ENCODE data around the gene SGK1.

SGK1 gene

DNA sequence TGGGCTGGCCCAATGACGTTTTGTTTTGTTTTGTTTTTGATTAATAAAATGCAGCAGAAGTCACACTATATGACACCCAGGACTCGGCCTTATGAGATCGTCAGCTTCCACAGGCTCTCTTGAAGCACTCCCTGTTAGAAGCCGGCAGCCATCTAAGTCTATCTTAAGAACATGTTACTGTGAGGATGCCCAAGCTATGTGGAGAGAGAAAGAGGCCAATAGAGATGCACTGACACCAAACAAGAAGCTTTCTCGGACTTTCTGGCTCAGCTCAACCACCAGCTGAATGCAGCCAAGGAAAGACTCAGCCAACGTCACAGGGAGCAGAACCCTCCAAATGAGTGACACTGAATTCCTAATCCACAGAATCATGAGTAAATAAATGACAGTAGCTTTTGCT, 14.0 kb downstream of the SGK1 start:
- Histone ChIP-seq H3K9me3 (ENCODE audit: severe bottlenecking) (no peaks in the 10 kb centered on the region), H3K27ac (ENCODE audit: poor library complexity, severe bottlenecking) (no peak overlapping the region), H3K4me1 (ENCODE audit: insufficient read depth, poor library complexity, severe bottlenecking) (no peaks in the 10 kb centered on the region), H3K27me3 (ENCODE audit: insufficient read depth, poor library complexity, severe bottlenecking) (no peaks in the 10 kb centered on the region), H3K36me3 (ENCODE audit: low read depth) (no peaks in the 10 kb centered on the region), H3K4me3 (ENCODE audit: severe bottlenecking) (no peak overlapping the region)
- ATAC-seq (ENCODE audit: low read depth) (no peak), DNase-seq (ENCODE audit: low spot score) (no peak)
- TF ChIP-seq, protein P1, sequence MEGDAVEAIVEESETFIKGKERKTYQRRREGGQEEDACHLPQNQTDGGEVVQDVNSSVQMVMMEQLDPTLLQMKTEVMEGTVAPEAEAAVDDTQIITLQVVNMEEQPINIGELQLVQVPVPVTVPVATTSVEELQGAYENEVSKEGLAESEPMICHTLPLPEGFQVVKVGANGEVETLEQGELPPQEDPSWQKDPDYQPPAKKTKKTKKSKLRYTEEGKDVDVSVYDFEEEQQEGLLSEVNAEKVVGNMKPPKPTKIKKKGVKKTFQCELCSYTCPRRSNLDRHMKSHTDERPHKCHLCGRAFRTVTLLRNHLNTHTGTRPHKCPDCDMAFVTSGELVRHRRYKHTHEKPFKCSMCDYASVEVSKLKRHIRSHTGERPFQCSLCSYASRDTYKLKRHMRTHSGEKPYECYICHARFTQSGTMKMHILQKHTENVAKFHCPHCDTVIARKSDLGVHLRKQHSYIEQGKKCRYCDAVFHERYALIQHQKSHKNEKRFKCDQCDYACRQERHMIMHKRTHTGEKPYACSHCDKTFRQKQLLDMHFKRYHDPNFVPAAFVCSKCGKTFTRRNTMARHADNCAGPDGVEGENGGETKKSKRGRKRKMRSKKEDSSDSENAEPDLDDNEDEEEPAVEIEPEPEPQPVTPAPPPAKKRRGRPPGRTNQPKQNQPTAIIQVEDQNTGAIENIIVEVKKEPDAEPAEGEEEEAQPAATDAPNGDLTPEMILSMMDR (IDR thresholded peaks at IDR 0.05; ENCODE audit: poor library complexity, severe bottlenecking), result no peak

DNA sequence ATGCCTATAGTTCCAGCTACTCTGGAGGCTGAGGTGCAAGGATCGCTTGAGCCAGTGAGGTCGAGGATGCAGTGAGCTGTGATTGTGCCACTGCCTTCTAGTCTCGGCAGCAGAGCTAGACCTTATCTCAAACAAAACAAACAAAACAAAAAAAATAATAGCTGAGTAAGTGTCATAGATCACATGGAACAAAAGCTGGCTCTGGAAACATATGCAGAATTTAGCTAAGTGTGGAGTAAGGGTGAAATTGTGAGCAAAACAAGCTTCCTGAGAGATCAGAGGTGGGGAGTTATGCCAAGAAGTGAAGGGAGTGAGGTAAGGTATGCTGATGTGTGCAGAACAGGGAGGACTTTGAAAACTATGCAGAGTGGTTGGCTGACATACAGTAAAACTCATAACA, 18.7 kb downstream of the SGK1 start:
- H3K9me3 ChIP-seq (ENCODE audit: severe bottlenecking), result no peaks in the 10 kb centered on the region
- H3K27ac ChIP-seq (ENCODE audit: poor library complexity, severe bottlenecking), result no peak overlapping the region
- H3K27me3 ChIP-seq (ENCODE audit: insufficient read depth, poor library complexity, severe bottlenecking), result no peaks in the 10 kb centered on the region
- no peak overlapping the region for H3K4me3 ChIP-seq (ENCODE audit: severe bottlenecking)
- ATAC-seq (ENCODE audit: low read depth) (peak; percentile 21; the same call in 1 of the 3 replicates), DNase-seq (ENCODE audit: low spot score) (no peak)
- no peaks in the 10 kb centered on the region for H3K36me3 ChIP-seq (ENCODE audit: low read depth)
- peaks cover 6% of the 10 kb centered on the region for H3K4me1 ChIP-seq (ENCODE audit: insufficient read depth, poor library complexity, severe bottlenecking)
- TF ChIP-seq, protein P1 (IDR thresholded peaks at IDR 0.05; ENCODE audit: poor library complexity, severe bottlenecking), result no peak

DNA sequence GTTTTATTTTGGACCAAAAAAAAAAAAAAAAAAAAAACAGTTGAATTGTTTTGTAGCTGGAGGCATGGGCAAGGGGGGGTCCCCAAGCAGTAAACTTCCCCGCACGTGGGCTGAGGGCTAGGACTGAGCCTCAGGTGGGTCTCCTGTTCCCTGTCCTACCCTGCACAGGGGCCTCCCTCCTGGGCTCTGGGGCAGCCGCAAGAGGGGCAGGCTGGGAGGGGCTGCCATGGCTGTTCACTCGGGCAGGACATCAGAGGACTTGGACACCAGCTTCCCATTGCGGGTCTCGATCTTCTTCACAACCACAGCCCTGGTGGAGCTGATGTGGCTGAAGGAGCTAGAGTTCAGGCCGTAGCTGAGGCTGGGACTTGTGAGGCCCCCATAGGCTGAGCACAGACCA, 21.1 kb downstream of the SGK1 start:
- Histone ChIP-seq H3K27me3 (ENCODE audit: insufficient read depth, poor library complexity, severe bottlenecking) (no peaks in the 10 kb centered on the region), H3K36me3 (ENCODE audit: low read depth) (no peaks in the 10 kb centered on the region), H3K4me3 (ENCODE audit: severe bottlenecking) (no peak overlapping the region), H3K27ac (ENCODE audit: poor library complexity, severe bottlenecking) (peak overlapping the region; percentile 68), H3K9me3 (ENCODE audit: severe bottlenecking) (no peaks in the 10 kb centered on the region), H3K4me1 (ENCODE audit: insufficient read depth, poor library complexity, severe bottlenecking) (peaks cover 6% of the 10 kb centered on the region)
- TF ChIP-seq, protein P1 (IDR thresholded peaks at IDR 0.05; ENCODE audit: poor library complexity, severe bottlenecking), result no peak
- no peak for DNase-seq (ENCODE audit: low spot score)
- no peak for ATAC-seq (ENCODE audit: low read depth)

DNA sequence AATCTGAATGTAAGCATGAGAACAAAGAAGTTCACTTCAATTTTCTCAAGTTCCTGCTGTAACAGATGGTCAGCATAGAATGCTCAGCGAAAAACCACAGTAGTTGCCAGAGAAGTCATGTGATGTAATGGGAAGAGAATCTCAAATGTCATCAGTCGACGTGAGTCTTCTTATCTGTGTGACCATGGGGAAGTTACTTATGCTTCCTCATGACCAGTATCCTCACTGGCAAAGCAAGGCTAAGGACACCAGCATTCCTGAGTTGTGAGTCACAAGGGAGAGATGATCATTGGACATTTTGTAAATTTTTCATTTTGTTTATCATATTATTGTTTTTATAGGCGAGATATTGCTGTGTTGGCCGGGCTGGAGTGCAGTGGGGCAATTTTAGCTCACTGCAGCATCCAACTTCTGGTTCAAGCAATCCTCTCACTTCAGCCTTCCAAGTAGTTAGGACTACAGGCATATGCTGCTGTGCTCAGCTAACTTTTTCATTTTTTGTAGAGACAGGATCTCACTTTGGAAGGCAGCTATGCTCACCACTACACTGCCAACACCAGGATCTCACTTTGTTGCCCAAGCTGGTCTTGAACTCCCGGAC, 21.9 kb downstream of the SGK1 start:
- ATAC-seq (ENCODE audit: low read depth), result peak; percentile 86
- H3K4me1 ChIP-seq (ENCODE audit: insufficient read depth, poor library complexity, severe bottlenecking), result peaks cover 6% of the 10 kb centered on the region
- TF ChIP-seq, protein P1 (IDR thresholded peaks at IDR 0.05; ENCODE audit: poor library complexity, severe bottlenecking), result no peak
- no peak for DNase-seq (ENCODE audit: low spot score)
- H3K4me3 ChIP-seq (ENCODE audit: severe bottlenecking), result no peak overlapping the region
- H3K27me3 ChIP-seq (ENCODE audit: insufficient read depth, poor library complexity, severe bottlenecking), result no peaks in the 10 kb centered on the region
- H3K27ac ChIP-seq (ENCODE audit: poor library complexity, severe bottlenecking), result peak overlapping the region; percentile 68
- H3K36me3 ChIP-seq (ENCODE audit: low read depth), result no peaks in the 10 kb centered on the region
- H3K9me3 ChIP-seq (ENCODE audit: severe bottlenecking), result no peaks in the 10 kb centered on the region

DNA sequence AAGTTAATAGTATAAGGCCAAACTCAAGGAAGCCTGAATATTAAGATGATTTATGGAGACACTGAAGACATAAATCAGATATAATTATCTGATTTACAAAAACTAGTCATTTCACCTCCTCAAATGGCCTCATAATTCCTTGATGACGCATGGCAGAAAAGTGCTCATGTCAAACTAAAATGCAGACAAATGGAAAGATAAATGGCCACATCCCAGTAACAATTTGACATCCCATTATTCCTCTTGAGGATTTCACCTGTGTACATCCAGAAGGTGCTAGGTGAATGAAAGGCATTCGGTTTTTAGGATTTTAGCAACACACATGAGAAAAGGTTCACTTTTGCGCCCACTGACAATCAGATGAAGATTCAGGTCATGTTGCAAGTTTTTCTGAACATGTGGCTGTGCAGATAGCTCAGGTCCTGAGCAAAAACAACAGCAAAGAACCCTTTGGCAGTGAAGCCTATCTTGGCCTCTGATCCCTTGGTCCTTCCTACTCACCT, 24.2 kb downstream of the SGK1 start:
- no peak overlapping the region for H3K4me3 ChIP-seq (ENCODE audit: severe bottlenecking)
- no peak overlapping the region for H3K27ac ChIP-seq (ENCODE audit: poor library complexity, severe bottlenecking)
- DNase-seq (ENCODE audit: low spot score), result no peak
- H3K9me3 ChIP-seq (ENCODE audit: severe bottlenecking), result no peaks in the 10 kb centered on the region
- no peak for ATAC-seq (ENCODE audit: low read depth)
- H3K36me3 ChIP-seq (ENCODE audit: low read depth), result no peaks in the 10 kb centered on the region
- peaks cover 16% of the 10 kb centered on the region for H3K4me1 ChIP-seq (ENCODE audit: insufficient read depth, poor library complexity, severe bottlenecking)
- H3K27me3 ChIP-seq (ENCODE audit: insufficient read depth, poor library complexity, severe bottlenecking), result no peaks in the 10 kb centered on the region
- TF ChIP-seq, protein P1 (IDR thresholded peaks at IDR 0.05; ENCODE audit: poor library complexity, severe bottlenecking), result no peak

Data from RWPE2 (cell line).